ENCODE measurements around the gene KIAA0825.

KIAA0825 gene

GRCh38 chr5:94276048-94276447 lies 342.4 kb downstream of the KIAA0825 start:
- H3K4me1 ChIP-seq (ENCODE audit: insufficient read depth, insufficient read length): no peaks in the 10 kb centered on the region
- no peak overlapping the region for H3K4me3 ChIP-seq (ENCODE audit: insufficient read length, low read depth)
- no peaks in the 10 kb centered on the region for H3K27me3 ChIP-seq (ENCODE audit: insufficient read depth, insufficient read length)
- no peak for DNase-seq (ENCODE audit: low read depth, low spot score)
- H3K36me3 ChIP-seq (ENCODE audit: insufficient read depth, insufficient read length, low read length): no peaks in the 10 kb centered on the region
- H3K9ac ChIP-seq (ENCODE audit: insufficient read length, low read depth): no peak overlapping the region
- no peaks in the 10 kb centered on the region for H3K9me3 ChIP-seq (ENCODE audit: insufficient read depth, low read length)
- TF ChIP-seq YY1 (IDR thresholded peaks at IDR 0.05; ENCODE audit: insufficient read depth, insufficient read length) (no peak), ZNF274 (IDR thresholded peaks at IDR 0.05; ENCODE audit: low read depth, low read length) (no peak), SUZ12 (IDR thresholded peaks at IDR 0.05; ENCODE audit: extremely low read depth, insufficient read depth, insufficient read length) (no peak)

- Histone ChIP-seq H3K9me3 (ENCODE audit: insufficient read depth, low read length) (no peaks in the 10 kb centered on the region), H3K27me3 (ENCODE audit: insufficient read depth, insufficient read length) (no peaks in the 10 kb centered on the region), H3K9ac (ENCODE audit: insufficient read length, low read depth) (no peak overlapping the region), H3K36me3 (ENCODE audit: insufficient read depth, insufficient read length, low read length) (no peaks in the 10 kb centered on the region), H3K4me3 (ENCODE audit: insufficient read length, low read depth) (no peak overlapping the region), H3K4me1 (ENCODE audit: insufficient read depth, insufficient read length) (no peaks in the 10 kb centered on the region)
- DNase-seq (ENCODE audit: low read depth, low spot score): no peak
- TF ChIP-seq ZNF274 (IDR thresholded peaks at IDR 0.05; ENCODE audit: low read depth, low read length) (no peak), YY1 (IDR thresholded peaks at IDR 0.05; ENCODE audit: insufficient read depth, insufficient read length) (no peak), SUZ12 (IDR thresholded peaks at IDR 0.05; ENCODE audit: extremely low read depth, insufficient read depth, insufficient read length) (no peak)
Measured at GRCh38 chr5:94274707-94275106, 343.7 kb downstream of the KIAA0825 start.

GRCh38 chr5:94268226-94268625 lies 350.2 kb downstream of the KIAA0825 start:
- H3K27me3 ChIP-seq (ENCODE audit: insufficient read depth, insufficient read length): no peaks in the 10 kb centered on the region
- no peak overlapping the region for H3K9ac ChIP-seq (ENCODE audit: insufficient read length, low read depth)
- no peak overlapping the region for H3K4me3 ChIP-seq (ENCODE audit: insufficient read length, low read depth)
- H3K36me3 ChIP-seq (ENCODE audit: insufficient read depth, insufficient read length, low read length): no peaks in the 10 kb centered on the region
- no peaks in the 10 kb centered on the region for H3K9me3 ChIP-seq (ENCODE audit: insufficient read depth, low read length)
- TF ChIP-seq YY1 (IDR thresholded peaks at IDR 0.05; ENCODE audit: insufficient read depth, insufficient read length) (no peak), SUZ12 (IDR thresholded peaks at IDR 0.05; ENCODE audit: extremely low read depth, insufficient read depth, insufficient read length) (no peak), ZNF274 (IDR thresholded peaks at IDR 0.05; ENCODE audit: low read depth, low read length) (no peak)
- DNase-seq (ENCODE audit: low read depth, low spot score): no peak
- no peaks in the 10 kb centered on the region for H3K4me1 ChIP-seq (ENCODE audit: insufficient read depth, insufficient read length)

DNA sequence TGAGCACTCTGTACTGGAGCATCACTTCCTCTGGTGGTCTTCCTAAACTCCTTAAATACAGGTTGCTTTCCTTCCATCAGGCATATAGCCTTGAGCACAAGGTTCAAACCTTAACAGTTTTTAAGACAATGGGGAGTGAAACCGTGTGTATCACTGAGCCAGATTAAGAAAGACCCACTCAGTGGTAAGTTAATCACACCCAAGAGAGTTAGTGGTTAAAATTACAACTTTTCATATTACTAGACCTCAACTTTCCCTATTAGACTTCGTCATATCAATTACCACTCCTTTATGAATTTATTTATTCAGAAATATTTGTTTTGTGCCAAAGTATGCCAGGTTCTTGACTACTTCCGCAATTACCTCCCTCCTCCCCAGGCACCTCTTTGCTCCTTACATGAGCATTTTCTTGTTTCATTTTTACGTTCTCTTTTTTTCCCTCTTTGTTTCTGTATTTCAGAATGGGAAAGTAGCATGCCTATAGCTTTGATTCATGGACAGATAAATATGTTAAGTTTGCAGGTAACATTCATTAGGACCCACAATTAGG lies 351.0 kb downstream of the KIAA0825 start:
- DNase-seq (ENCODE audit: low read depth, low spot score): no peak
- no peaks in the 10 kb centered on the region for H3K27me3 ChIP-seq (ENCODE audit: insufficient read depth, insufficient read length)

GRCh38 chr5:94266170-94266569 lies 352.2 kb downstream of the KIAA0825 start:
- TF ChIP-seq ZNF274 (IDR thresholded peaks at IDR 0.05; ENCODE audit: low read depth, low read length) (no peak), YY1 (IDR thresholded peaks at IDR 0.05; ENCODE audit: insufficient read depth, insufficient read length) (no peak), SUZ12 (IDR thresholded peaks at IDR 0.05; ENCODE audit: extremely low read depth, insufficient read depth, insufficient read length) (no peak)
- Histone ChIP-seq H3K4me3 (ENCODE audit: insufficient read length, low read depth) (no peak overlapping the region), H3K27me3 (ENCODE audit: insufficient read depth, insufficient read length) (no peaks in the 10 kb centered on the region), H3K9me3 (ENCODE audit: insufficient read depth, low read length) (no peaks in the 10 kb centered on the region), H3K9ac (ENCODE audit: insufficient read length, low read depth) (no peak overlapping the region), H3K4me1 (ENCODE audit: insufficient read depth, insufficient read length) (no peaks in the 10 kb centered on the region), H3K36me3 (ENCODE audit: insufficient read depth, insufficient read length, low read length) (no peaks in the 10 kb centered on the region)
- DNase-seq (ENCODE audit: low read depth, low spot score): no peak

More for the DNA sequence above, 351.0 kb downstream of the KIAA0825 start:
- Histone ChIP-seq H3K9me3 (ENCODE audit: insufficient read depth, low read length) (no peaks in the 10 kb centered on the region), H3K4me3 (ENCODE audit: insufficient read length, low read depth) (no peak overlapping the region), H3K9ac (ENCODE audit: insufficient read length, low read depth) (no peak overlapping the region), H3K36me3 (ENCODE audit: insufficient read depth, insufficient read length, low read length) (no peaks in the 10 kb centered on the region), H3K4me1 (ENCODE audit: insufficient read depth, insufficient read length) (no peaks in the 10 kb centered on the region)
- no peak for TF ChIP-seq YY1 (IDR thresholded peaks at IDR 0.05; ENCODE audit: insufficient read depth, insufficient read length)
- no peak for TF ChIP-seq ZNF274 (IDR thresholded peaks at IDR 0.05; ENCODE audit: low read depth, low read length)
- TF ChIP-seq SUZ12 (IDR thresholded peaks at IDR 0.05; ENCODE audit: extremely low read depth, insufficient read depth, insufficient read length): no peak

DNA sequence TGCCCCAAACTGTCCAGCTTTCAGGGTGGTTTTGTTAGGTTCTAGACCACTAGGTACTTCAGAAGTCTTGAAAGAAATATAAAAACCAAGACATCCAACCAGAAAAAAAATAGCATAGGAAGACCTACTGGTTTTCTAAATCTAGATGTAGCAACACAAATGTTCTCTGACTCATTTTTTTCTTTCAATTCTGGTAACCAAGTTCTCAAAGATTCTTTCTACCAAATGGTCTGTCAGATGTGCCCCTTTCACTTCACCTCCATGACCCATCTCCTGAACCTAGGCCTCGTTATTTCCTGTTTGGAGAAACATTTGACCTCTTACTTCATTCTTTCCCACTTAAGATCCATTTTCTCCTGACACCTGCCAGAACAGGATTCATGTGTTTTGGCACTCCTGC lies 355.3 kb downstream of the KIAA0825 start:
- no peaks in the 10 kb centered on the region for H3K36me3 ChIP-seq (ENCODE audit: insufficient read depth, insufficient read length, low read length)
- H3K4me1 ChIP-seq (ENCODE audit: insufficient read depth, insufficient read length): no peaks in the 10 kb centered on the region
- H3K9me3 ChIP-seq (ENCODE audit: insufficient read depth, low read length): no peaks in the 10 kb centered on the region
- H3K4me3 ChIP-seq (ENCODE audit: insufficient read length, low read depth): no peak overlapping the region
- H3K9ac ChIP-seq (ENCODE audit: insufficient read length, low read depth): no peak overlapping the region
- no peak for DNase-seq (ENCODE audit: low read depth, low spot score)
- H3K27me3 ChIP-seq (ENCODE audit: insufficient read depth, insufficient read length): no peaks in the 10 kb centered on the region
- TF ChIP-seq SUZ12 (IDR thresholded peaks at IDR 0.05; ENCODE audit: extremely low read depth, insufficient read depth, insufficient read length) (no peak), ZNF274 (IDR thresholded peaks at IDR 0.05; ENCODE audit: low read depth, low read length) (no peak), YY1 (IDR thresholded peaks at IDR 0.05; ENCODE audit: insufficient read depth, insufficient read length) (no peak)

- no peak for DNase-seq (ENCODE audit: low read depth, low spot score)
- no peak overlapping the region for H3K9ac ChIP-seq (ENCODE audit: insufficient read length, low read depth)
- H3K4me1 ChIP-seq (ENCODE audit: insufficient read depth, insufficient read length): no peaks in the 10 kb centered on the region
- no peaks in the 10 kb centered on the region for H3K9me3 ChIP-seq (ENCODE audit: insufficient read depth, low read length)
- H3K4me3 ChIP-seq (ENCODE audit: insufficient read length, low read depth): no peak overlapping the region
- TF ChIP-seq SUZ12 (IDR thresholded peaks at IDR 0.05; ENCODE audit: extremely low read depth, insufficient read depth, insufficient read length) (no peak), YY1 (IDR thresholded peaks at IDR 0.05; ENCODE audit: insufficient read depth, insufficient read length) (no peak), ZNF274 (IDR thresholded peaks at IDR 0.05; ENCODE audit: low read depth, low read length) (no peak)
- no peaks in the 10 kb centered on the region for H3K36me3 ChIP-seq (ENCODE audit: insufficient read depth, insufficient read length, low read length)
- H3K27me3 ChIP-seq (ENCODE audit: insufficient read depth, insufficient read length): no peaks in the 10 kb centered on the region
Measured at GRCh38 chr5:94260096-94260495, 358.3 kb downstream of the KIAA0825 start.
